Measurements from ENCODE around the gene LRP5.

The LRP5 gene

DNA sequence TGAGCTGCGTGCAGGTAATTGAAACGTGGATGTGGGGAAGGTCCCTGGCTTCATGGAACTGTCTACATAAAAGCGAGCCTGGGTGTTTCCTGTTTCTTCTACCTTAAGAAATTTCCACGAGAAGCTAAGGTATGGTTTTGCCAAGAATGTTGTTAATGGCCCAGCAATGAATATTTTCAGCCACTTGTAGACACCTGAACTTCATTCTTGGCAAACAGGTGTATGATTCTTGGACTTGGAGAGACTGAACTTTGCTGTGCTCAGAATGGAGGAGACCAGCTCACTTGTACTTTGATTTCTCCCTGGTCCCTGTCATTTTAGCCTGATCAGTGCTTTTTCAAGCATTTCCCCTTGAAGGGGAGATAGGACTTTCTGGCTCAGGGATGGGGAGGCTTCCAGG, 20.8 kb downstream of the LRP5 start:
- POLR2A ChIA-PET, result no interaction called here
- CTCF ChIA-PET, result interaction anchor here (3.3 kb wide), 1 partner anchor 34 kb away, joined by 18 read pairs; no protein-coding TSS in a partner anchor
- TF ChIP-seq, protein P1, sequence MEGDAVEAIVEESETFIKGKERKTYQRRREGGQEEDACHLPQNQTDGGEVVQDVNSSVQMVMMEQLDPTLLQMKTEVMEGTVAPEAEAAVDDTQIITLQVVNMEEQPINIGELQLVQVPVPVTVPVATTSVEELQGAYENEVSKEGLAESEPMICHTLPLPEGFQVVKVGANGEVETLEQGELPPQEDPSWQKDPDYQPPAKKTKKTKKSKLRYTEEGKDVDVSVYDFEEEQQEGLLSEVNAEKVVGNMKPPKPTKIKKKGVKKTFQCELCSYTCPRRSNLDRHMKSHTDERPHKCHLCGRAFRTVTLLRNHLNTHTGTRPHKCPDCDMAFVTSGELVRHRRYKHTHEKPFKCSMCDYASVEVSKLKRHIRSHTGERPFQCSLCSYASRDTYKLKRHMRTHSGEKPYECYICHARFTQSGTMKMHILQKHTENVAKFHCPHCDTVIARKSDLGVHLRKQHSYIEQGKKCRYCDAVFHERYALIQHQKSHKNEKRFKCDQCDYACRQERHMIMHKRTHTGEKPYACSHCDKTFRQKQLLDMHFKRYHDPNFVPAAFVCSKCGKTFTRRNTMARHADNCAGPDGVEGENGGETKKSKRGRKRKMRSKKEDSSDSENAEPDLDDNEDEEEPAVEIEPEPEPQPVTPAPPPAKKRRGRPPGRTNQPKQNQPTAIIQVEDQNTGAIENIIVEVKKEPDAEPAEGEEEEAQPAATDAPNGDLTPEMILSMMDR (IDR thresholded peaks at IDR 0.05; ENCODE audit: insufficient read depth, low read length, missing control alignments), result no peak
- H3K4me3 ChIP-seq (ENCODE audit: low read depth, low read length), result no peak overlapping the region
- DNase-seq (ENCODE audit: low read depth, low spot score), result no peak

DNA sequence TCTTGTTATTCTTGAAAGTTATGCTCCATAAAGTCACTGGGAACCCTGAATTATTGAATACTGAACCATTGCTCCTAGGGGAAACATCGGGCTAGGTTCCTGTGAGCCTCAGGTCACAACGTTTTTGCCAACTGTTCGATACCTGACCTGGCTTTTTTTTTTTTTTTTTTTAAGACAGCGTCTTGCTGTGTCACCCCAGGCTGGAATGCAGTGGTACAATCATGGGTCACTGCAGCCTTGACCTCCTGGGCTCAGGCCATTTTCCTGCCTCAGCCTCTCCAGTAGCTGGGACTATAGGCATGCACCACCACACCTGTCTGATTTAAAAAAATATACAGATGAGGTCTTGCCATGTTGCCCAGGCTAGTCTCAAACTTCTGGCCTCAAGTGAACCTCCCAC, 22.5 kb downstream of the LRP5 start:
- DNase-seq (ENCODE audit: low read depth, low spot score), result no peak
- POLR2A ChIA-PET, result no interaction called here
- H3K4me3 ChIP-seq (ENCODE audit: low read depth, low read length), result no peak overlapping the region
- CTCF ChIA-PET, result no interaction called here
- TF ChIP-seq, protein P1 (IDR thresholded peaks at IDR 0.05; ENCODE audit: insufficient read depth, low read length, missing control alignments), result no peak

DNA sequence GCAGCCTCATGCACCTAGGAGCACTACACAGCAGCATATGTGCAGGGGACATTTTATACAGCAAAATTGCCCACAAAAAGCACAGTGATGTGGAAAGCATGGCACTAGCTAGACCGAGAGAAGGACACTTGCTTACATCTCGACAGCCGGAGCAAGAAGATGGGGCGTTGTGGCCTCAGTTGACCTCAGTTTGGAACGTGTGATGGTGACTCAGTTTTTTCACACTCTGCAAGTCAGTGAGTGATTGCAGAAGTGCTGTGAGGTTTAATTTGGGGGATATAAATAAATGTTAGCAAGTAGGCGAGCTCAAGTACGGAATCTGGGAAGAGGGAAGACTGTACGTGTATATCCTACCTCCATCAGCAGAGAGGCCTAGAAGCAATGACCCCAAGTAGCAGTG, 23.3 kb downstream of the LRP5 start:
- no peak overlapping the region for H3K4me3 ChIP-seq (ENCODE audit: low read depth, low read length)
- no peak for DNase-seq (ENCODE audit: low read depth, low spot score)
- ChIA-PET POLR2A (no interaction called here), CTCF (no interaction called here)
- TF ChIP-seq, protein P1 (IDR thresholded peaks at IDR 0.05; ENCODE audit: insufficient read depth, low read length, missing control alignments), result no peak

DNA sequence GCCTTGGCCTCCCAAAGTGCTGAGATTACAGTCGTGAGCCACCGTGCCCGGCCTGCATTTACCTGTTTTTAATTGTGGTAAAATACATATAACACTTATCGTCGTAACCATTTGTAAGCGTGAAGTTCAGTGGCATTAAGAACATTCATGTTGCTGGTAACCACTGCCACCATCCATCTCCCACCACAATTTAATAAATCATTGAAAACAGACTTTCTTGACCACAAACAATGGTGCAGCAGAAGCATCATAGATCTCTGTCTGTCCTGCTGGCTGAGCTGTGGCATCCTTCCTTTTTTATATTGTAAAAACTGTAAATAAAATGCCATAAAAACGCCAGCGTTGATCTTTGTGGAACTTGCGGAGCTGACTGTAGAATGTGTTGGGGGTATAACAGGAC, 24.3 kb downstream of the LRP5 start:
- DNase-seq (ENCODE audit: low read depth, low spot score), result no peak
- ChIA-PET CTCF (interaction anchor here (1.5 to 1.6 kb wide), 2 partner anchors 16 to 39 kb away, joined by 3 to 6 read pairs; no protein-coding TSS in a partner anchor), POLR2A (no interaction called here)
- no peak overlapping the region for H3K4me3 ChIP-seq (ENCODE audit: low read depth, low read length)
- TF ChIP-seq, protein P1 (IDR thresholded peaks at IDR 0.05; ENCODE audit: insufficient read depth, low read length, missing control alignments), result no peak

- ChIA-PET CTCF (interaction anchor here (0.7 to 1.6 kb wide), 5 partner anchors 16 to 131 kb away, joined by 3 to 6 read pairs (median 3); no protein-coding TSS in a partner anchor), POLR2A (interaction anchor here (0.9 kb wide), 1 partner anchor 16 kb away, joined by 3 read pairs; no protein-coding TSS in a partner anchor)
- no peak overlapping the region for H3K4me3 ChIP-seq (ENCODE audit: low read depth, low read length)
- TF ChIP-seq, protein P1 (IDR thresholded peaks at IDR 0.05; ENCODE audit: insufficient read depth, low read length, missing control alignments), result no peak
- DNase-seq (ENCODE audit: low read depth, low spot score), result no peak
Measured at GRCh38 chr11:68337399-68337835, 25.0 kb downstream of the LRP5 start.

DNA sequence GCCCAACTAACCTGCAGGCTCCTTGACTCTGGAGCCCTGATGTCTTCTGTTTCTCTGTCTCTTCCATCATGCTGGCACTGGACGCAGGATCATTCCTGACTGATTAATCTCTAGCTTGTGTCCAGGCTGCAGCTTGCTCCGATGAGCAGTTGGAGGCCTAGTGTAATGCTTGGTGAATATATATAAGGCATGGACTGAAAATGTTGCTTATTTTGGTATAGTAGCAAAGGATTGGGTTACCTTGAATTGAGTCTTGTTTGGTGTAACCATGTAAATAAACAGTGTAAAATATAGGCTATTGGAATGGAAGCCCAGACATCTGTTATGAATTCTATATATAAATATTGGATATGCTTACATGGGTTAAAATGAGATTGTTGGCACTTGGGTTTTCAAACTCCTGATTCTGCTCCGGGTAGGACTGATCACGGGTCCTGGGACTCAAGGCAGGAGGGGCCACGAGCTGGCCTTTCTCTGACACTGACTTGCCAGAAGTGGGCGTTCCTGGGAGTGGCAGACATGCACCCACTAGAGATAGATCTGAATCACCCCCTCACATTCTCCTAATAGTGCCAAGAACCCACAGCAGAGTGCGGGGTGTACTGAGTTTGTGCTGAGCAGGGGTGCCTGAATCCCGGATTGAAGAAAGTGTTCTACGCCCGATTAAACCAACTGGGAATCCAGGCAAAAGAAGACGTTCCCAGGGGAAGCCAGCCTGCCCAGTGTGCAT, 25.8 kb downstream of the LRP5 start:
- DNase-seq (ENCODE audit: low read depth, low spot score), result peak; percentile 29
- POLR2A ChIA-PET, result interaction anchor here (0.9 kb wide), 1 partner anchor 16 kb away, joined by 3 read pairs; no protein-coding TSS in a partner anchor
- no peak overlapping the region for H3K4me3 ChIP-seq (ENCODE audit: low read depth, low read length)
- TF ChIP-seq, protein P1 (IDR thresholded peaks at IDR 0.05; ENCODE audit: insufficient read depth, low read length, missing control alignments), result no peak
- CTCF ChIA-PET, result interaction anchor here (0.6 to 1.6 kb wide), 4 partner anchors 17 to 132 kb away, joined by 3 read pairs; no protein-coding TSS in a partner anchor
